ENCODE data around the gene BAG1.

BAG1 gene

DNA sequence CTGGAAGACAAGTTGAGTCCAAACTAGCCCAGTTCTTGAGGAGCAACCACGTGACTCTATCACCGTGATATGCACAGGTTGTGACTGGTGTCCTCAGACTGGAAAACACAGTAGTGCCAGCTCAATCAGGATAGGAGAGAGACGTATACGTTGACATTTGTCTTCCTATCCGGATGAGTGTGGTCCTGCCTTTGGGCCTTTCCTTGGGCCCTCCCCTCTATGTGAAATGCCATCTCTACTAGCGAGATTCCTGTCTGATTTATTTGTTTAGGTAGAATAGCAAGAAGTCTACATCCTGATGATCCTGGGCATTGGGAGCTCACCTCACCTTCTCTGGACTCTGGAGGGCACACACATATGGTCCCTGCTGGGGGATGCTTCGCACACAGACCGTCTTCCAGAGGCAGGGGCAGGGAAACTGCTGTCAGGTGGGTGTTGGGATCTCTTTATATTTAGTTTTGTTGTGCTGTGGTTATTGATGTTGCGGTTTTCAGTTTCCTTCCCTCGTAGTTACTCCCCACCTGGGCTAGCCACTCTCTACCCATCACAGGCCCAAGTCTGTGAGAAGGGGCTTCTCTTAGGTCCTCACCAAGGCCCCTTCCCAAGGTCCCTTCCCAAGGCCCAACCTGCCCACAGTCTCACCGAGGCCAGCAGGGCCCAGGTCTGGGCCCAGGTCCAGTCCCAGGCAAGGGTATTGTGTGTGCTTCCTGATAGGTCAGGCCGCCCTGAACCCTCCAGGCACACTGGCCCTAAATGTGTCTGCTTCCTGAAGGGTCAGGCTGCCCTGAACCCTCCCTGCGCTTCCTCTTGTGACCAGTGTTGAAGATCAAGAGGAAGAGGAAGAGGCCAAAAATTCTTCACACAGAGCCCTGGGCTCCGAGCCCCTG is 43.6 kb downstream of the BAG1 start:
- no peak for DNase-seq (ENCODE audit: low read depth in 1 of 2, low spot score in 1 of 2)

DNA sequence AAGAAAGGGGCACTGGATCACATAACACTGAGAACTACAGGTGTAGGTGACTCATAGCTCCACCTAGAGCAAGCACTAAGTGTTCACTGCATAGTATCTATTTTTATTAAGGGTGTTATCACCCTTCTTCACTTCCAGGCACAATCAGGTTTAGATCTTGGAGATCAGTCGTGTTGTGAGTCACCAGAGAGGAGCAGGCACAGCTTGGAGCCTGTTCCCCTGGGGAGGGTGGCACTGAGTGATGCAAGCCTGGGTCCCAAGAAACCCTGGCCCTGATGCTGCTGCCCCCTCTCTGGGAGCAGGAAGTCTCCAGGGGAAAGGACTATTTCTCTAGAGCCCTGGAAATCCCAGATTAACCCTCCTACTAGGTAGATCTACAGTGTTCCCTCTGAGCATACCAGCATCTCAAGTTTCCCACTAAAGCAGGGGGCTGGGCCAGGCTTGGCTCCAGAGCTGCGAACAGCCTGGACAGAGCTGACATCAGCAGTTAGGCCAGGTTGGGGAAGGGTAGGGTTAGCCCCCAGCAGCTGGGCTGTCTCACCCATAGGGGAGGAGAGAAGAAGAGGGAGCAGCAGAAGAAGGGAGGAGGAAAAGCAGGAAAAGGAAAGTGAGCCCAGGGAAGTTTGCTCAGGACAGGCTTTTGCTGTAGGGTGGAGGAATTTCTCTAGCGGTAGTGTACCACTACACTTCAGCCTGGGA is 52.7 kb downstream of the BAG1 start:
- no peak for DNase-seq (ENCODE audit: low read depth in 1 of 2, low spot score in 1 of 2)

DNA sequence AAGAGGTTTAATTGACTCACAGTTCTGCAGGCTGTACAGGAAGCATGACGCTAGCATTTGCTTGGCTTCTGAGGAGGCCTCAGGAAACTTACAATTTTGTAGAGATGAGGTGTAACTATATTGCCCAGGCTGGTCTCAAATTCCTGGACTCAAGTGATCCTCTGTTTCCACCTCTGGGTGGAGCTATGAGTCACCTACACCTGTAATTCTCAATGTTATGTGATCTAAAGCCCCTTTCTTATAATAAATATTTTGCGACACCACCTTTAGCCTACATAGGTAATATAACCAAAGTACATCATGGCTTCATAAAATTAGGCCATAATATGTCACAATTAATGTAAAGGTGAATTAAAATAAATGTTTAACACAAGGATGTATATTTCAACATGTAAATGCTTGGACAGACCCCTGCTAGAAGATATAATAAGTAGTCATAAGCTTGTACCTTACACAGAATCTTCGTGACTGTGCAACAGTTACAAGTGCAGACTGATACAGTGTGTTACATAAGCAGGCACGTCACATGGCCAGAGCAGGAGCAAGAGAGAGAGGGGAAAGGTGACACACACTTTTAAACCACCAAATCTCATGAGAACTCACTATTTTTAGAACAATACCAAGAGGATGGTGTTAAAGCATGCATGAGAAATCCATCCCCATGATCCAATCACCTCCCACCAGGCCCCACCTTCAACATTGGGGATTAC is 54.3 kb downstream of the BAG1 start:
- no peak for DNase-seq (ENCODE audit: low read depth in 1 of 2, low spot score in 1 of 2)

DNA sequence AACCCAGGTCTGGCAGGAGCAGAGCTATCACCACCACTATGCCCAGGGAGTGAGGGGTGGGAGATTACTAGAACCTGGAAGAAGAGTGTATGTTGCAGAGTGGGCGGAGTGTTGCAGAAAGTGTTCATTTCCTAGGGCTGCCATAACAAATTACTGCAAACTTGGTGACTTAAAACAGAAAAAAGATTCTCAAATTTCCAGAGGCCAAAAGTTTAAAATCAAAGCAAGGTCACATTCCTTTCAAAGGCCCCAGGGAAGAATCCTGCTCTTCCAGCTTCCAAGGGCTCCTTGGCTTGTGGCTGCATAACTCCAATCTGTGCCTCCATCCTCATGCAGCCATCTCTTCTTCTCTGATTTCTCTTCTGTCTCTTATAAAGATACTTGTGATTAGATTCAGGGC is 55.1 kb downstream of the BAG1 start:
- DNase-seq (ENCODE audit: low read depth in 1 of 2, low spot score in 1 of 2): no peak

DNA sequence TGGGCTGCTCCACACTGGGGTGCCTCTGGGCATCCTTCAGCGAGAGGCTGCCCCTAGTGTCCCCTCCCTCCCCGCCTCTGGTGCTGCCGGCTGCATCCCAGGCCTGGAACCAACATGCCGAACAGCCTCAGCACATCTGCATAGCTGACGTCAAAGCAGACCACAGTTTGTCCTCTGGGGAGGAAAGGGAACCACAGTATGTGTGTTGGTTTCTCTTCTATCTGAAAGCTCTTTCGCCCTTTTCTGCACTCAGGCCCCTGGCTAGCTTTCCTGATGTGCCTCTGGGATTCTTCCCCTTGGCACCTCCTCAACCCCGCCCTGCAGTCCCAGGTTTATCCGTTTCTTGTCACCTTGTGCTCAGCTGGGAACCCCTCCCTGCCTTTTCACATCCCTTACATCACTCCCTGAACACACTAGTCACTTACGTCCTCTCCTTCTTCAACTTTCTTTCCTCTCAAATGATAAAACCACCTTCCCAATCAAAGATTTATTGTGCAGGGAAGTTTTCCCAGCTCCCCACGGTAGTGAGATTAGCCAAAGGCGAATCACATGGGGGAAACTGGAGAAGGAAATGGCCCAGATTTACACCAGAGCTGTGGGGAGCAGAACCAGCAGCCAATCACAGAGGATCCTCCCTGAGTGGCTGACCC is 61.8 kb downstream of the BAG1 start:
- DNase-seq (ENCODE audit: low read depth in 1 of 2, low spot score in 1 of 2): no peak

All from activated T-helper 1 cell treated with anti-CD3 and anti-CD28 coated beads, Interleukin-2, amount 50 U/mL, for 16 hours (primary cell).